WTC11 (cell line): Measurements from ENCODE around the gene CD84. TPM values are rescaled to one million over a fixed set of nuclear protein-coding genes. Genes with fewer than 3 reads are reported as not detected.

Source experiments
- ATAC-seq: fragments of 200-7000 bp; cut with Tn5 transposase; 2 replicates; pipeline ENCODE4 v1.10.0; 2021; ENCODE audit warnings: mild to moderate bottlenecking, moderate library complexity
- CTCF ChIA-PET: fragments of 300-600 bp; sonication (Branson Sonifier 250); formaldehyde crosslinking; loops from one replicate; lab custom pipeline; 2021; ENCODE audit warnings: antibody characterized with exemption; lab: Charles Lee
- POLR2A ChIA-PET: fragments of 350-600 bp; sonication (Branson Sonifier 250); formaldehyde crosslinking; loops from one replicate; lab custom pipeline; 2021; ENCODE audit warnings: antibody characterized with exemption; lab: Charles Lee
- DNase-seq: peaks from one replicate; pipeline ENCODE4 v3.0.0; 2021; ENCODE audit warnings: low spot score
- H3K27ac Mint-ChIP-seq: 2 replicates; pipeline ENCODE4 v1.8.0; 2021; ENCODE audit warnings: mixed read lengths
- H3K27me3 Mint-ChIP-seq: 2 replicates; pipeline ENCODE4 v1.8.0; 2021; ENCODE audit warnings: low read depth, mild to moderate bottlenecking, moderate library complexity, mixed read lengths
- H3K36me3 Mint-ChIP-seq: 2 replicates; pipeline ENCODE4 v1.8.0; 2021; ENCODE audit warnings: mixed read lengths
- H3K4me1 Mint-ChIP-seq: 2 replicates; pipeline ENCODE4 v1.8.0; 2022; ENCODE audit warnings: mixed read lengths
- H3K4me3 Mint-ChIP-seq: 2 replicates; pipeline ENCODE4 v1.8.0; 2021; ENCODE audit warnings: mild to moderate bottlenecking, moderate library complexity, mixed read lengths
- H3K9me3 Mint-ChIP-seq: 2 replicates; pipeline ENCODE4 v1.8.0; 2021; ENCODE audit warnings: mixed read lengths
- AFF4 ChIP-seq: sonication (generic); formaldehyde crosslinking; IDR thresholded peaks from 2 replicates; pipeline ENCODE4 v1.8.1; 2023; ENCODE audit warnings: mild to moderate bottlenecking, missing genetic modification reagents, borderline replicate concordance
- ERG ChIP-seq: fragments of 250-450 bp; sonication (Bioruptor Pico); IDR thresholded peaks from 2 replicates; pipeline ENCODE4 v1.8.0; 2021; ENCODE audit warnings: mild to moderate bottlenecking
- HMGXB4 ChIP-seq: sonication (generic); formaldehyde crosslinking; IDR thresholded peaks from 2 replicates; pipeline ENCODE4 v1.8.1; 2023; ENCODE audit warnings: mild to moderate bottlenecking, moderate library complexity, missing genetic modification reagents
- JUN ChIP-seq: sonication (generic); formaldehyde crosslinking; IDR thresholded peaks from 2 replicates; pipeline ENCODE4 v1.8.0; 2023; ENCODE audit warnings: mild to moderate bottlenecking, missing genetic modification reagents
- NR1H2 ChIP-seq: sonication (generic); formaldehyde crosslinking; IDR thresholded peaks from 2 replicates; pipeline ENCODE4 v1.9.0; 2021; ENCODE audit warnings: mild to moderate bottlenecking, moderate library complexity, missing genetic modification reagents
- NR3C1 ChIP-seq: sonication (generic); formaldehyde crosslinking; conservative IDR thresholded peaks from 2 replicates; pipeline ENCODE4 v1.8.1; 2023; ENCODE audit warnings: low read depth, mild to moderate bottlenecking, missing genetic modification reagents
- OVOL2 ChIP-seq: fragments of 250-450 bp; sonication (Bioruptor Pico); IDR thresholded peaks from 2 replicates; pipeline ENCODE4 v1.9.0; 2021; ENCODE audit warnings: mild to moderate bottlenecking, borderline replicate concordance
- RELA ChIP-seq: sonication (generic); formaldehyde crosslinking; IDR thresholded peaks from 2 replicates; pipeline ENCODE4 v1.8.1; 2022; ENCODE audit warnings: missing genetic modification reagents, mild to moderate bottlenecking, borderline replicate concordance
- TEAD4 ChIP-seq: sonication (generic); formaldehyde crosslinking; IDR thresholded peaks from 2 replicates; pipeline ENCODE4 v1.8.0; 2022; ENCODE audit warnings: mild to moderate bottlenecking, missing genetic modification reagents
- ZNF281 ChIP-seq: sonication (generic); formaldehyde crosslinking; IDR thresholded peaks from 2 replicates; pipeline ENCODE4 v1.8.0; 2023; ENCODE audit warnings: mild to moderate bottlenecking, missing genetic modification reagents
- ZNF423 ChIP-seq: fragments of 250-450 bp; sonication (Bioruptor Pico); IDR thresholded peaks from 2 replicates; pipeline ENCODE4 v2.1.2; 2022; ENCODE audit warnings: mild to moderate bottlenecking, moderate library complexity
- ZNF512 ChIP-seq: sonication (generic); formaldehyde crosslinking; IDR thresholded peaks from 2 replicates; pipeline ENCODE4 v1.8.1; 2022; ENCODE audit warnings: missing genetic modification reagents, borderline replicate concordance
- total RNA-seq: library from RNA; stranded (reverse); gene quantifications from 3 replicates; pipeline ENCODE4 v1.2.3, GENCODE V29; 2021

Gene CD84
- total RNA-seq, 1 experiment from 2014 or later = 0.17 TPM

GRCh38 chr1:160575112-160575664, 4.1 kb downstream of the CD84 start (continued):
- TF ChIP-seq AFF4 (no peak), RELA (CRISPR knock-in tag) (no peak), NR1H2 (no peak), JUN (no peak)

GRCh38 chr1:160570840-160571239, 8.5 kb downstream of the CD84 start:
- H3K36me3 Mint-ChIP-seq = no peaks in the 10 kb centered on the region
- H3K27me3 Mint-ChIP-seq = no peaks in the 10 kb centered on the region; the same call in 1 of the 2 replicates
- no peak for ATAC-seq
- H3K4me3 Mint-ChIP-seq = no peak overlapping the region
- H3K27ac Mint-ChIP-seq = no peak overlapping the region
- ChIA-PET POLR2A (no interaction called here), CTCF (no interaction called here)
- no peaks in the 10 kb centered on the region for H3K4me1 Mint-ChIP-seq
- DNase-seq = no peak
- H3K9me3 Mint-ChIP-seq = no peaks in the 10 kb centered on the region
- TF ChIP-seq HMGXB4 (CRISPR knock-in tag) = no peak
- no peak for TF ChIP-seq ZNF423 (CRISPR knock-in tag)

- no peak for TF ChIP-seq OVOL2 (CRISPR knock-in tag)
- TF ChIP-seq ZNF512 (CRISPR knock-in tag) = no peak
- TF ChIP-seq ERG (CRISPR knock-in tag) = no peak
- TF ChIP-seq RELA (CRISPR knock-in tag) = no peak
- no peak for TF ChIP-seq NR3C1 (CRISPR knock-in tag)
- TF ChIP-seq TEAD4 (CRISPR knock-in tag) = no peak
- no peak for TF ChIP-seq ZNF281
- ChIA-PET CTCF (no interaction called here), POLR2A (no interaction called here)
- Mint-ChIP-seq H3K27me3 (no peaks in the 10 kb centered on the region; the same call in 1 of the 2 replicates), H3K4me1 (no peaks in the 10 kb centered on the region), H3K9me3 (no peaks in the 10 kb centered on the region), H3K4me3 (no peak overlapping the region), H3K27ac (no peak overlapping the region), H3K36me3 (no peaks in the 10 kb centered on the region)
- DNase-seq (no peak), ATAC-seq (no peak)
These were observed 9.5 kb downstream of the CD84 start for GRCh38 chr1:160569806-160570205.
